Measurements from ENCODE around the gene BBS5. TPM values are rescaled to one million over a fixed set of nuclear protein-coding genes. Genes with fewer than 3 reads are reported as not detected.

BBS5 gene
- total RNA-seq, 1 experiment from 2014 or later = 0.55 TPM

DNA sequence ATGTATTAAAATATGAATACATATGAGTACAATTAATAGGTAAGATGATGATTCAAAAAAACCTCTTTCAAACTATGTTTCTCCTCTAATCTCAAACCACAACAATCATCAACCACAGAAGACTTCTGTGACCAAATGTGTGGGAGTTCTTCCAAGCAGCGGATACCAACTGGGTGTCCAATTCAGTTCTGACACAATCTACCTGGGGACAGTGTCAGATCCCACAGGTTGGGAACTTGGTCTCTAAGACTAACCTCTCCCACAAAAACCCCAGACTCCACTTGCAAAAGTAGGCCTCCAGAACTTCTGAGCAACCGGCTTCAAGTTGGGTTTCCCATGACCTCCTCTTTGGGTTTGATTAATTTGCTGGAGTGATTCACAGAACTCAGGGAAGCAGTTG is 67.5 kb downstream of the BBS5 start:
- Histone ChIP-seq H3K14ac (ENCODE audit: insufficient read depth, low read length) (no peak overlapping the region), H2BK120ac (ENCODE audit: low read depth, low read length, poor library complexity, severe bottlenecking) (no peak overlapping the region), H2BK20ac (ENCODE audit: low read depth, low read length, poor library complexity, severe bottlenecking) (no peak overlapping the region), H2BK15ac (ENCODE audit: low read depth, low read length) (no peak overlapping the region), H4K5ac (ENCODE audit: insufficient read length, low read depth, low read length) (no peak overlapping the region), H2BK5ac (ENCODE audit: insufficient read length, low read length) (no peak overlapping the region), H3K23ac (ENCODE audit: insufficient read length, low read depth, low read length) (no peak overlapping the region), H3K9ac (ENCODE audit: extremely low read depth, insufficient read length, low read length) (no peak overlapping the region), H4K8ac (replicated peaks; ENCODE audit: insufficient read length, low read depth, low read length) (no peak overlapping the region), H3K18ac (ENCODE audit: insufficient read length, low read depth, low read length) (no peak overlapping the region), H3K56ac (ENCODE audit: insufficient read length, low read depth, low read length) (no peak overlapping the region), H3K79me2 (ENCODE audit: insufficient read depth, low read length) (no peaks in the 10 kb centered on the region), H3K9me3 (ENCODE audit: control insufficient read depth, low read depth, low read length) (no peaks in the 10 kb centered on the region), H3K4me2 (ENCODE audit: insufficient read depth, insufficient read length, low read length) (no peak overlapping the region), H3K4me1 (ENCODE audit: insufficient read depth, low read length) (no peaks in the 10 kb centered on the region), H2AFZ (ENCODE audit: low read length) (no peak overlapping the region), H3K27me3 (ENCODE audit: insufficient read depth, low read length) (no peaks in the 10 kb centered on the region), H3K79me1 (ENCODE audit: insufficient read depth, low read depth, low read length, poor library complexity, severe bottlenecking) (no peaks in the 10 kb centered on the region), H4K20me1 (ENCODE audit: control insufficient read depth, insufficient read depth, insufficient read length) (no peaks in the 10 kb centered on the region), H3K23me2 (ENCODE audit: insufficient read length, low read depth, low read length, poor library complexity, severe bottlenecking) (no peaks in the 10 kb centered on the region), H2AK5ac (ENCODE audit: insufficient read length, low read length) (no peak overlapping the region), H3K27ac (ENCODE audit: insufficient read length, low read depth, low read length) (no peak overlapping the region), H2BK12ac (ENCODE audit: insufficient read length, low read depth, low read length) (no peak overlapping the region), H4K91ac (ENCODE audit: insufficient read length, low read depth, low read length) (no peak overlapping the region), H3K4ac (ENCODE audit: low read depth, low read length) (no peak overlapping the region), H3T11ph (ENCODE audit: low read length) (no peak overlapping the region)
- Mint-ChIP-seq H3K4me1 (peaks cover 2% of the 10 kb centered on the region in 2 experiments; a peak in 3 of 4 replicates), H3K36me3 (ENCODE audit: insufficient read depth in 1 of 3, low read depth in 3 of 3) (peaks cover 9 to 47% (median 31%) of the 10 kb centered on the region in 3 experiments; a peak in 6 of 7 replicates), H3K27ac (no peak overlapping the region), H3K27me3 (ENCODE audit: low read depth) (no peaks in the 10 kb centered on the region), H3K9me3 (no peaks in the 10 kb centered on the region), H3K4me3 (no peak overlapping the region)
- WGBS (ENCODE audit: extremely low coverage, insufficient read length, low lambda C conversion rate) = no CpG with 5 or more reads among the region's 2 CpGs
- DNase-seq = no peak
- TF ChIP-seq, protein P1, sequence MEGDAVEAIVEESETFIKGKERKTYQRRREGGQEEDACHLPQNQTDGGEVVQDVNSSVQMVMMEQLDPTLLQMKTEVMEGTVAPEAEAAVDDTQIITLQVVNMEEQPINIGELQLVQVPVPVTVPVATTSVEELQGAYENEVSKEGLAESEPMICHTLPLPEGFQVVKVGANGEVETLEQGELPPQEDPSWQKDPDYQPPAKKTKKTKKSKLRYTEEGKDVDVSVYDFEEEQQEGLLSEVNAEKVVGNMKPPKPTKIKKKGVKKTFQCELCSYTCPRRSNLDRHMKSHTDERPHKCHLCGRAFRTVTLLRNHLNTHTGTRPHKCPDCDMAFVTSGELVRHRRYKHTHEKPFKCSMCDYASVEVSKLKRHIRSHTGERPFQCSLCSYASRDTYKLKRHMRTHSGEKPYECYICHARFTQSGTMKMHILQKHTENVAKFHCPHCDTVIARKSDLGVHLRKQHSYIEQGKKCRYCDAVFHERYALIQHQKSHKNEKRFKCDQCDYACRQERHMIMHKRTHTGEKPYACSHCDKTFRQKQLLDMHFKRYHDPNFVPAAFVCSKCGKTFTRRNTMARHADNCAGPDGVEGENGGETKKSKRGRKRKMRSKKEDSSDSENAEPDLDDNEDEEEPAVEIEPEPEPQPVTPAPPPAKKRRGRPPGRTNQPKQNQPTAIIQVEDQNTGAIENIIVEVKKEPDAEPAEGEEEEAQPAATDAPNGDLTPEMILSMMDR (conservative IDR thresholded peaks at IDR 0.05) = no peak

Other genes with a start within 250 kb of the BBS5 start
- 1.4 and 1.6 TPM in 2 replicates for gene LRP2, start 117.0 kb upstream of the BBS5 start, total RNA-seq (2021)
- not detected in 2 replicates for gene KLHL41, start 30.2 kb downstream of the BBS5 start, total RNA-seq (2021)
- gene FASTKD1, start 94.4 kb downstream of the BBS5 start, total RNA-seq (2021) = 46.7 and 47.6 TPM in 2 replicates
- gene PPIG, start 104.9 kb downstream of the BBS5 start, total RNA-seq (2021) = 66.2 and 68.9 TPM in 2 replicates
- gene CFAP210, start 214.9 kb downstream of the BBS5 start, total RNA-seq (2021) = 0.33 and 0.94 TPM in 2 replicates
- gene PHOSPHO2, start 215.0 kb downstream of the BBS5 start, total RNA-seq (2021) = 7.2 and 7.6 TPM in 2 replicates